ENCODE data around the gene TMEM19.

Gene TMEM19

DNA sequence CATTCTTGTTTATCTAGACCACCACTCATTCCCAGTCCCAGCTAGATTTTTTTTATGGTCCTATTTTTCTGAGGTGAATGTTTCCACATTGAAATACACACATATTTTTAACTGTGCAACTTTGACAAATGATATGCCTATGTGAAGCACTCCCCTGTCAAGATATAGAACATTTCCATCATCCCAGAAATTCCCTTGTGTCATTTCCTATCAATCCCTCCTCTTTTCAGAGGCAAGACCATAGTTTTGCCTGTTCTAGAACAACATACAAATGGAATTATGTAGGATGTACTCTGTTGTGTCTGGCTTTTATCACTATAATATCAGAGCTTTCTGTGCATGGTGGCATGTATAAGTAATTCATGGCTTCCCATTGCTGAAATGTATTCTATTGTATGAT, 32.7 kb downstream of the TMEM19 start:
- DNase-seq (ENCODE audit: low read depth, low spot score) = no peak

DNA sequence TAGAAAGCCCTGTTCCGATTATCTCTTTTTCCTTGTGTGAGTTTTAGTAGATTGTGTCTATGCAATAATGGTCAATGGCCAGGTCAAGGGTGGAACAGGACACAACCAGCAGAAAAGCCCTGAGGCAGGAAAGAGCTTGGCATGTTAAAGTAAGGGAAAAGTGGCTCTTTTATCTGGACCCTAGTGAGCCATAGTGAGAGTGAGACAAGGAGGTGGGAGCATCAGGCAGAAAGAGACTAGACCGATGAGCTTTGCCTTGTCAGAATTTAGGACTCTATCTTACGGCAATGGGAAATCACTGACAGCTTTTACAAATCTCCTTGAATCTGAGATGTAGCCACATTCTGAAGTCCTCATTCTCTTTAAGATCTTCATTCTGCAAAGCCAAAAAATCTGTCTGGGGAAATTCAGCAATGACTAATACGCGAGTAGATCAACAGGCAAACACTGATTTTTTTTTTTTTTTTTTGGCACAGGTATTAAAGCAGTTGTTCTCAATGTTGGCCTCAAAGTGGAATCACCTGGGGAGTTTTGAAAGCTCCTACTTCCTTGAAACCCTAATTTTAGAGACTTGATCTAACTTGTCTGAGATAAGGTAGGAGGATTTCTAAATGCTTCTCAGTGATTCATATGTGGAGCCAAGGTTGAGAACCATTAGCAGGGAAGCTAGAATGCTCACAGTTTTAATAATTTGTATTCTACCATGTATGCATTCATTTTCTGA, 33.9 kb downstream of the TMEM19 start:
- DNase-seq (ENCODE audit: low read depth, low spot score) = no peak

DNA sequence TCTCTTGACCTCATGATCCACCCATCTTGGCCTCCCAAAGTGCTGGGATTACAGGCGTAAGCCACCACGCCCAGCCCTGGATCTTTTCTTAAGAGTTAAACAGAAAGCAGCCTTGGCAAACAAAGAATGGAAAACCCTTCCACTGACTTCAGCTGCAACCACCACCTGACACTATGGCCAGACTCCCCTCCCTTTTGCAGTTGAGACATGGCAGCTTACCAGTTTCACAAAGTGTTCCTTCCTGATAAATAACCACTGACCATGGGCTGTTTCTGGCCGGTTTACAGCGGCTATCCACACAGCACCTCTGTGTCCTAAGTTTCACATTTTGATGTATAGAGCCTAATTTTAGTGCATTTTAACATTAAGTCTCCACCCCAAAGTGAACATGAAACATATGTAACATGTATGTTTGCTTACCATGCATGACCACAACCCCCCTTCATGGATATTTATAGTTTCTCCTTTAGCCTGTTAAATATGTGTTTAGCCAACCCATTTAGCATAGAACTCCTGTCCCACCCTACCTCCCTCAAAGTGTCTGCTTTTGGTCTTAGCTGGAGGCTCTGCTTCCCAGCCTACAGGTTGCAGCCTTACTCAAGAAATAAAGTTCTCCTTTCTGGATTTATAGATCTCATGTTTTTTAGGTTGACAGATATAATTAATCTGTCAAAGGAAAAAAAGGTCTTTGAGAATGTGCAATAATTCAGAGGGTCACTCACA, 36.1 kb downstream of the TMEM19 start:
- no peak for DNase-seq (ENCODE audit: low read depth, low spot score)

DNA sequence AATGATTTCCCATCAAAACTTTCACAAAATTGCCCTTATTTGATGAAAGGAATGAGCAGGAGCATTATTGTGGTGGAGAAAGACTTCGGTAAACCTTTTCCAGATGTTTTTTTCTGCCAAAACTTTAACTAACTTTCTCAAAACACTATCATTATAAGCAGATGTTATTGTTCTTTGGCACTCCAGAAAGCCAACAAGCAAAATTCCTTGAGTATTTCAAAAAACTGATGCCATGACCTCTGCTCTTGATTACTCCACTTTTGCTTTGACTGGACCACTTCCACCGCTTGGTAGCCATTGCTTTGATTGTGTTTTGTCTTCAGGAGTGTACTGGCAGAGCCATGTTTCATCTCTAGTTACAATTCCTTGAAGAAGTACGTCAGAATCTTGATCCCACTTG, 39.1 kb downstream of the TMEM19 start:
- DNase-seq (ENCODE audit: low read depth, low spot score) = no peak

DNA sequence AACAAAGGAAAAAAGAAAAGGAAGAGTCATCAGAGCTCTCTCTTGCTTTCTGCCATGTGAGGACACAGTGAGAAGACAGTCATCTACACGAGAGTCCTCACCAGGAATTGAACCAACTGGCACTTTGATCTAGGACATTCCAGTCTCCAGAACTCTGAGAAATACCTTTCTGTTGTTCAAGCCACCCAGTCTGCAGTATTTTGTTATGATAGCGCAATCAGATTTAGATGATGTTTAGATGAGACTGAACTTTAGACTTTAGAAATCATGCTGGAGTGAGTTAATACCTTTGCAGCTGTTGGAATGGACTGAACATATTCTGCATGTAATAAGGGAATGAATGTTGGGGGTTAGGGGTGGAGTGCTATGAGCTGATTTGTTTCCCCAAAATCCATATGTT, 40.7 kb downstream of the TMEM19 start:
- no peak for DNase-seq (ENCODE audit: low read depth, low spot score)

DNA sequence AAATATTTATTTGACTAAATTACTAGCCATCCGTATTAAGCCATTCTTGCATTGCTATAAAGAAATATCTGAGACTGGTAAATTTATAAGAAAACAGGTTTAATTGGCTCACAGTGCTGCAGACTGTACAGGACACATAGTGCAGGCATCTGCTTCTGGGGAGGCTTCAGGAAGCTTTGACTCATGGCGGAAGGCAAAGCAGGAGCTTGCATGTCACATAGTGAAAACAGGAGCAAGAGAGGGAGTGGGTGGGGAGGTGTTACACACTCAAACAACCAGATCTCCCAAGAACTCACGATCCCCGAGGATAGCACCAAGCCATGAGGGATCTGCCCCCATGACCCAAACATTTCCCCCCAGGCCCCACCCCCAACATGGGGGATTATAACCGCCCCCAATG, 42.1 kb downstream of the TMEM19 start:
- DNase-seq (ENCODE audit: low read depth, low spot score) = no peak

DNA sequence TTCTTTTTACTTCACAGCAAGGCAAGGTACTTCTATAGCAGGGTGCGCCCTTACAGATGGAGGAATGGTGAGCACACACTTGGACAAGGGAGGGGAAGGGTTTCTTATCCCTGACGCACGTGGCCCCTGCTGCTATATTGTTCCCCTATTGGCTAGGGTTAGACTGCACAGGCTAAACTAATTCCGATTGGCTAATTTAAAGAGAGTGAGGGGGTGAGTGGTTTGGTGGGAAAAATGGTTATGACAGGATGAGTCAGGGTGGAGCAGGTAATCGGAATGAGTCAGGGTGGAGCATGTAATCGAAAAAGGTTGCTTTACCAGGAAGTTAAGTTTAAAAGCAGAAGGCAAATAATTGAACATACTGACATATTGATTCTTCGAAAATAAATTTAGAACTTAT, 45.1 kb downstream of the TMEM19 start:
- DNase-seq (ENCODE audit: low read depth, low spot score) = no peak

DNA sequence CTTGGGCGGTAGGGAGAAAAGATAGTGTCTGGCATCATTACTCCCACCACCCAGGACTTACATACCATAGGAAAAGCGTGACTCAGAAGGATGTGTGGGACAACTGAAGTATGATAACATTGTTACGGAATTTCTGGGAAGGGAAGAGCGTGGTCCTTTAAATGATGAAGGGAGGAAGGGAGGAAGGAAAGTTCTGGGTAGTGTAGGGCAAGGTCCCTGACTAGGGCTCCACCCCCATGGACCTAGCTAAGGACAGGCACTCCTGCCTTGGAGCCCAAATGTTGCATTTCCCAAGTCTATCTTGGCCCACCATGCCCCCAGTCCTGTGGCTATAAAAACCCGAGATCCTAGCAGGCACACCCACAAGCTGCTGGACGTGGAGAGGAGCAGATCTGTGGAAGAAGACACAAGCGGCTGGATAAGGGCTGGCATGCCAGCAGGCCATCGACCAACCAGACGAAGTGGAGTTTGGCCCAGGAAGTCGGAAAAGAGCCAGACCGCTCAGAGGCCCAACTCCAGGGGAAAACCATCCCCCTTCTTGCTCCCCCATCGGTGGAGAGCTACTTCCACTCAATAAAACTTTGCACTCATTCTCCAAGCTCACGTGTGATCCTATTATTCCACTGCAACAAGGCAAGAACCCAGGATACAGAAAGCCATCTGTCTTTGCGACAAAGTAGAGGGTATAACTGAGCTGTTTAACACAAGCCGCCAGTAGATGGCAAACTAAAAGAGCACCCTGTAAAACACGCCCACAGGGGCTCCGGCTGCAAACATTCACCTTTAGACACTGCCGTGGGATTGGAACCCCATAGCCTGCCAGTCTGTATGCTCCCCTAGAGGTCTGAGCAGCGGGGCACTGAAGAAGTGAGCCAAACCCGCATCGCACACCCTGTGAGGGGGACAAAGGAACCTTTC, 45.8 kb downstream of the TMEM19 start:
- no peak for DNase-seq (ENCODE audit: low read depth, low spot score)

DNA sequence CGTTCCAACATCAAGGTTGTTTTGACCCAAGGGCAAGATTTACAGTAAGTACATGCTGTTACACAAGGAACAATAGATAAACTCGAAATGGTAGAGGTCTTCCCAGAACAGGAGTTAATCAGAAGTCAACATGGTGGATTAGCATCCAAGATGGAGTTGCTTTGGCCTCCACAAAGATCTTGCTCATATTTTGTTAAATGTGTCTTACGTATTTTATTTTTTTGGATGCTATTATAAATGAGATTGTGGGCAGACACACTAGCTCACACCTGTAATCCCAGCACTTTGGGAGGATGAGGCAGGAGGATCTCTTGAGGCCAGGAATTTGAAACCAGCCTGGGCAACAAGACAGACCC, 46.5 kb downstream of the TMEM19 start:
- DNase-seq (ENCODE audit: low read depth, low spot score) = no peak

DNA sequence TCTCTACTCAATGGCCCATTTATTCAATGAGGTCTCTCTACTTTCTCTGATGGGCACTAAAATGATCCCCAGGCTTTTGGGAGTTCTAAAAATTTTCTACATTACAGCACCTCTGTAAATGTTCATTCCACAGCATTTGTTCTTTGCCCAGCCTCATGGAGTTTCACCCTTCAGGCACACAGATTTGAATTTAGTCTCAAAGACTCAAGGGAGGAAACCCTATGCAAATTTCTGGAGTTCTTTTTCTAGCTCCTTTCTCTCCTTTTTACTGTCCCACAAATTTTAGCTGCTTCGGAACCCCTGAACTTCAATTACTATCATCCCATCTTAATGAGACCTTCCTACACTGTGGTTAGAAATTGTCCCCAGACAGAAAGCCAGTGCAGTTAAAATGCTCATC, 51.3 kb downstream of the TMEM19 start:
- DNase-seq (ENCODE audit: low read depth, low spot score) = no peak

DNA sequence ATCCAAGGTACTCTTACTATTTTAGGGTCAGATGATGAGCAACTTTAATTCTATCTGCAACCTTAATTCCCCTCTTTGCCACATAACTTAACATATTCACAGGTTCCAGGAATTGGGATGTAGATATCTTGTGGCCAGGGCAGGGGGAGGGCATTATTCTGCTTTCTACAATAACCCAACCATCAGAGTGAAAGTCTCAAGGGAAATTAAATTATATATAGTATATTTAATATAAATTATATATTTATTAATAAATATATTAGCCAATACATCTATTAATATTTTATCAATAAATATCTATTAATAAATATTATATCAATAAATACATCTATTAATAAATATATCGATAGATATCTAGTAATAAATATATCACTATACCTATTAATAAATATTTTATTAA, 57.1 kb downstream of the TMEM19 start:
- DNase-seq (ENCODE audit: low read depth, low spot score) = no peak

DNA sequence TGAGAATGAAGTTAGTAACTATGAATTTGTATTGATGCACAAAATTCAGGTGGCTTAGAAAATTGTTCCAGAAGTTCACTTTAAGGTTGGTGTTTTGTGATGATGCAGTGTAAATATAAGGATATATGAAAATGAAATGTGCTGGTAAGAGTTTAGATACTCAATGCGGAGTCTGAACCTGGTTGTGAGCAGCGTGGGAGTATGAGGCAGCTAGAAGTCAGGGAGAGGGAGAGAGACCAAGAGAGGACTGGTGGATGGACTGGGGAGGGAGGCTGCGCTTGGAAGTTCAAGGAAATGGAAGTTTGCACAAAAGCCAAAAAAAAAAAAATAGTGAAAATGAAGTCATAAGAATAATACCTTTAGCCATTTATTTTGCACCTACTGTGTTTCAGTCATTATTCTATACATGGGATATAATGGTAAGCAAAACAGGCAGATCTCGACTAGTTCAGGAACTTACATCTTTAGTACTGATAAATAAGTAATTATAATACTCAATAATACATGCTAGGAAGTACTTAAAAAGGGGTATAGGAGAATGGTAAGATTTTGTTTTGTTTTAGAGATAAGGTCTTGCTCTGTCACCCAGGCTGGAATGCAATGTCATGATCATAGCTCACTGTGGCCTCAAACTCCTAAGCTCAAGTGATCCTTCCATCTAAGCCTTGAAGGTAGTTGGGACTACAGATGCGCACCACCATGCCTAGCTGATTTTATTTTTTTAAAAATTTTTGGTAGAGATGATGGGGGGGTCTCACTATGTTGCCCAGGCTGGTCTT, 58.8 kb downstream of the TMEM19 start:
- no peak for DNase-seq (ENCODE audit: low read depth, low spot score)

DNA sequence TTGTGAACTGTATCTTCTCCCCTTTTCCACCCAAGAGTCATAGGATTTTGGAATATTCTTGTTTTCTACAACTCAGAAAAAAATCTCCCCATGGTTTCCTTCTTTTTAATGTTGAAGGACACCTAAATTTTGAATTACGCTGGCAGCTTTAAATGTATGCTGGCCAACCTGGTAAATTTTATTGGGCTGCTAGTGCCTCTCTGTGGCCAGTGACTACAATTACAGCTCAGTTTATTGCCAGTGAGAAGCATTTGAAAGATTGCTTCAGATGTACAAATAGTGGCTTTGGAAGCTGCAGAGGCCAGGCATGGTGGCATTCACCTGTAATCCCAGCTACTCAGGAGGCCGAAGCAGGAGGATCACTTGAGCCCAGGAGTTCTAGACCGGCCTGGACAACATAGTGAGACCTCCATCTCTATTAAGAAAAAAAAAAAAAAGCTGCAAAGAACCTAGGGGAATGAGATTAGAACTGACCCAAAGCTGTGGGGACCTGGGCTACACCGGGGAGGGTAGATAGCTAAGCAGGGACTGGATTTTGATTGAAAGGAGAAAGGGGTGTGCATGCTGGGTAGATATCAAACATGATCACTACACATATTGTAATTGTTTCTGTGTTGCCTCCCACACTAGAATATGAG, 61.2 kb downstream of the TMEM19 start:
- DNase-seq (ENCODE audit: low read depth, low spot score) = no peak

DNA sequence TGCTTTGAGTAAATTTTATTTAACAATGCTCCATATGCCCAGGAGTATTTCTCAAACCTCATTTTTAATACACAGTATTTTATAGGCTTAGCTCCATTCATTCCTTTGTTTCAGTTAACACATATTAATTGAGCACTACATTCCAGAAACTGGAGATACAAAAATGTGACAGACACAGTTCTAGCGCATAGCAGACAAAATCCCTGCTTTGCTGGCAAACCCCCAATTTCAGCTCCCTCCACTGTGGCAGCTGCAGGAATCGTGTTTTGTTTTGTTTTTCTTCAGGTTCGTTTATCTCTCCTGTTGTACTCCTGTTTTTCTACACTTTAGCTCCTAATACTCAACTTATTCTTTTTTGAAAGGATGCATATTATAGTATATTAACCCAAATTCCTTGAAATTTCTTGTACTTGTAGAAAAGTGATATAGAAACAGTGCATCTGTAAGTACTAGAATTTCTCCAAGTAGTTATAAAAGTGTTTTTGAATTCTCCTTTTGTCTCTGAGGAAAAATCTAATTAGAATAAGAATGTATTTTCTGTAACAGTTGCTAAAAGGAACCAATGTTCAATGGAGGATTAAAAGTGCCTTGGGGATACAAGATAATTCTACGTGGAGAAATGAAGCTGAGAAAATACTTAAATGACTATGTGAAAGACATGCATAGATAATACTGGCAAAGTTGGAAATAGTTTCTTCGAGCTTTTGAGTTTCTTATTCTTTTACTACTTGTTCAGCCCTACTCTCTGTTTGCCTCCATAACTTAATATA, 62.4 kb downstream of the TMEM19 start:
- no peak for DNase-seq (ENCODE audit: low read depth, low spot score)

DNA sequence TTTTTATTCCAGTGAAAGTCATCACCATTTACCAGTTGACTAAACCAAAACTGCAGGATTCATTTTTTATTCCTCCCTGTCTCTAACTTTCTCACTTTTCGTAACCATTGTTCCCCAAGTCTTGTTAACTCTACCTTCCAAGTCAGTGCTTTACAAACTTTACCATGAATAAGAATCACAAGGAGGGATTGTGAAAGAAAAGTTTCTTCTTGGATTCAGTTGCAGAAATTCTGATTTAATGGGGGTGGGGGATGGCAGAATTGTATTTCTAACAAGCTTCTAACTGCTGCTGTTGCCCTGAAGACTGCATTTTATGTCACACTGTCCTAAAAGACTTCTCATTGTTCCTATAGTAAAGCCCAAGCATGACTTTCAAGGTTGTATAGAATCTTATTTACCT, 63.8 kb downstream of the TMEM19 start:
- DNase-seq (ENCODE audit: low read depth, low spot score) = no peak

DNA sequence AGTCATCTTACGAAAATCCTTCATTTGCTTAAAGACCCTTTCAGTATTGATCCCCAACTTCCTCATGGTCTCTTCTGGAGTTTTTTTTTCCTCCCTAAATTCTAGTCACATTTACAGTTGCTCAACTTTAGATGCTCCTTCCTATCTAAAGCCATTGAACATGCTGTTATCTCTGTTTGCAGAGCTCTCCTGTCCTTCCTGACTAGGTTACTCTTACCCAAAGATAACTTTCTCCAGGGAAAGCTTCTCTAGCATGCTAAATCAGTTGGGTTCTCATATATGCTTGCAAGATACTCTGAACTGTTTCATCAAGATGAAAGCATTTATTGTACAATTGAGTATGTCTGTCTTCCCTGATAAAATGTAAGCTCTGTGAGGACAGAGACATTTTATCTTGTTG, 67.0 kb downstream of the TMEM19 start:
- DNase-seq (ENCODE audit: low read depth, low spot score) = no peak

Data from brain pericyte (primary cell).